Smooth muscle cell (in vitro differentiated cells): ENCODE results near the gene CBX4. TPM values are rescaled to one million over a fixed set of nuclear protein-coding genes. Genes with fewer than 3 reads are reported as not detected.
A peak's percentile ranks its signal among the peaks of the same experiment; 100 is the strongest.

Experiments
- DNase-seq: peaks from one replicate; lab custom pipeline; 2025; ENCODE audit not compliant: unreplicated experiment; lab: John Stamatoyannopoulos, UW
- H2AFZ ChIP-seq: fragments of 200-600 bp; sonication (generic); 2 replicates; pipeline ENCODE4 v1.6.0; 2016; ENCODE audit warnings: antibody characterized with exemption, low read depth, mild to moderate bottlenecking
- H3F3A ChIP-seq: fragments of 200-600 bp; sonication (generic); 2 replicates; pipeline ENCODE4 v1.6.0; 2017; ENCODE audit warnings: antibody characterized with exemption, low read depth
- H3K27ac ChIP-seq: fragments of 200-600 bp; sonication (generic); 2 replicates; pipeline ENCODE4 v1.5.1; 2016; ENCODE audit warnings: low read depth, mild to moderate bottlenecking
- H3K27me3 ChIP-seq: fragments of 200-600 bp; sonication (generic); 2 replicates; pipeline ENCODE4 v1.6.1; 2016; ENCODE audit warnings: low read depth, mild to moderate bottlenecking
- H3K36me3 ChIP-seq: fragments of 200-600 bp; sonication (generic); 2 replicates; pipeline ENCODE4 v1.5.1; 2016; ENCODE audit warnings: low read depth
- H3K4me1 ChIP-seq: fragments of 200-600 bp; sonication (generic); 2 replicates; pipeline ENCODE4 v1.5.1; 2016; ENCODE audit warnings: low read depth
- H3K4me2 ChIP-seq: fragments of 200-600 bp; sonication (generic); 2 replicates; pipeline ENCODE4 v1.6.0; 2016; ENCODE audit warnings: mild to moderate bottlenecking
- H3K4me3 ChIP-seq: fragments of 200-600 bp; sonication (generic); 2 replicates; pipeline ENCODE4 v1.5.1; 2016; ENCODE audit warnings: mild to moderate bottlenecking
- H3K79me2 ChIP-seq: fragments of 200-600 bp; sonication (generic); 2 replicates; pipeline ENCODE4 v1.6.0; 2016; ENCODE audit warnings: low read depth, mild to moderate bottlenecking
- H3K9ac ChIP-seq: fragments of 200-600 bp; sonication (generic); 2 replicates; pipeline ENCODE4 v1.6.0; 2016; ENCODE audit warnings: low read depth
- H3K9me3 ChIP-seq: fragments of 200-600 bp; sonication (generic); replicated peaks from 2 replicates; pipeline ENCODE4 v1.5.1; 2016; ENCODE audit warnings: low read depth
- H4K20me1 ChIP-seq: fragments of 200-600 bp; sonication (generic); 2 replicates; pipeline ENCODE4 v1.6.0; 2016; ENCODE audit warnings: low read depth
- WGBS: methylation state at CpG from one replicate; pipeline ENCODE4 v1.1.7; 2016; ENCODE audit warnings: low lambda C conversion rate; 5-methylcytosine and 5-hydroxymethylcytosine counted together
- polyA plus RNA-seq: library from polyadenylated mRNA; unstranded; fragments of >200 nt; fragmentation: Nextera tagmentation; extraction: Ambion mirVana; gene quantifications from 2 replicates; pipeline ENCODE4 v1.2.1, GENCODE V29; 2016
- total RNA-seq: library from RNA; depleted of rRNA; stranded (reverse); fragments of >200 nt; gene quantifications from 2 replicates; pipeline ENCODE4 v1.2.3, GENCODE V29; 2014
- TF ChIP-seq, protein P1 (sequence below): fragments of 200-600 bp; sonication (generic); IDR thresholded peaks from 2 replicates; pipeline ENCODE4 v1.5.1; 2017; ENCODE audit warnings: borderline replicate concordance, mild to moderate bottlenecking, antibody characterized with exemption; ENCODE audit not compliant: insufficient read depth, poor library complexity, severe bottlenecking

Gene CBX4
- total and polyA plus RNA-seq, 2 experiments from 2014 or later, result 17.4 to 44.6 TPM

DNA sequence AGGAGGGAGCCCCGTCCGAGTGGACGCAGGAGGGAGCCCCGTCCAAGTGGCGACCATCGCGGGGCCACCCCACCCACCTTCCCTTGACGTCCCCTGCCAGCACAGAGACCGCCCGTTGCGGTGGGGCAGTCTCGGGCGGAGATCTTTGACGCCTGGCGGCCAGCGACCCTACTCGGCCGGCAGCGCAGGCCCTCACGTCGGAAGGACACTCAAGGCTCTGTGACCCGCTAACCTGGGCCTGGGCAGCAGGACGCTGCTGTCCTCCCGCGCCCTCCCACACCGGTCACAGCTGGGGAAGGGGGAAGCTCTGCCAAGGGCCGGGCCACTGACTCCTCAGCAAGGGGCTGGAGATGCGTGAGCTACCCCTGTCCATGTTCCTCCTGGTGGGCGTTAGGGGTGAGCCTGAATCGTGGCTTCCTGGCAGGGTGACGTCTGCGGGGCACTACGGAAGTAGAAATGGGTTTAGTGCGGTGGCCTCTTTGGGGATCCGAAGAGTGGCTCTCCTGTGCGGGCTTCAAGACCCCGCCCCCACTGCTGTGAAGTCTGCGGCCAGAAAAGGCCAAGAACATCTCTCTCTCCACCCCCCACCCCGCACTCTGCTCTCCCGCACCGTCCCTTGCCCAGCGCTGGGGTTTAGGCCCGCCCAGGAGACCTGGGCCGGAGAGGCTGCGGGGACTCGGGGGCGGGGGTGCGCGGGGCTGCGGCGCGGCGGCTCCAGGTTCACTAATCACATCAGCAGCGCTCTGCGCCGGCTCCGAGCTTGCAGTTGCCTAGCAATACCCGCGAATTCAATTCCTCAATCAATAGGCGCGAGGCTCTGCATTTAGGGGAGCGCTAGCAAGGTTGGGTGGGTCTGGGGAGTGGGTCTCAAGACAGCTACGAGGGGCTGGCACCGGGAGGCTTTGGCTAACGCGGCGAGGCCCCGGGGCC lies 48.2 kb downstream of the CBX4 start:
- Histone ChIP-seq H3K27ac (no peak overlapping the region), H3K9ac (no peak overlapping the region), H2AFZ (no peak overlapping the region), H3K79me2 (no peaks in the 10 kb centered on the region), H3K27me3 (peaks cover 71% of the 10 kb centered on the region), H3K36me3 (no peaks in the 10 kb centered on the region), H3K9me3 (no peaks in the 10 kb centered on the region), H3K4me1 (peaks cover 44% of the 10 kb centered on the region), H3K4me3 (no peak overlapping the region), H3F3A (peaks cover 4% of the 10 kb centered on the region), H3K4me2 (peak overlapping the region; percentile 91), H4K20me1 (peaks cover 9% of the 10 kb centered on the region)
- no peak for DNase-seq
- 13% methylated on average over 56 of the region's 68 CpGs for WGBS
- TF ChIP-seq, protein P1, sequence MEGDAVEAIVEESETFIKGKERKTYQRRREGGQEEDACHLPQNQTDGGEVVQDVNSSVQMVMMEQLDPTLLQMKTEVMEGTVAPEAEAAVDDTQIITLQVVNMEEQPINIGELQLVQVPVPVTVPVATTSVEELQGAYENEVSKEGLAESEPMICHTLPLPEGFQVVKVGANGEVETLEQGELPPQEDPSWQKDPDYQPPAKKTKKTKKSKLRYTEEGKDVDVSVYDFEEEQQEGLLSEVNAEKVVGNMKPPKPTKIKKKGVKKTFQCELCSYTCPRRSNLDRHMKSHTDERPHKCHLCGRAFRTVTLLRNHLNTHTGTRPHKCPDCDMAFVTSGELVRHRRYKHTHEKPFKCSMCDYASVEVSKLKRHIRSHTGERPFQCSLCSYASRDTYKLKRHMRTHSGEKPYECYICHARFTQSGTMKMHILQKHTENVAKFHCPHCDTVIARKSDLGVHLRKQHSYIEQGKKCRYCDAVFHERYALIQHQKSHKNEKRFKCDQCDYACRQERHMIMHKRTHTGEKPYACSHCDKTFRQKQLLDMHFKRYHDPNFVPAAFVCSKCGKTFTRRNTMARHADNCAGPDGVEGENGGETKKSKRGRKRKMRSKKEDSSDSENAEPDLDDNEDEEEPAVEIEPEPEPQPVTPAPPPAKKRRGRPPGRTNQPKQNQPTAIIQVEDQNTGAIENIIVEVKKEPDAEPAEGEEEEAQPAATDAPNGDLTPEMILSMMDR, result no peak

DNA sequence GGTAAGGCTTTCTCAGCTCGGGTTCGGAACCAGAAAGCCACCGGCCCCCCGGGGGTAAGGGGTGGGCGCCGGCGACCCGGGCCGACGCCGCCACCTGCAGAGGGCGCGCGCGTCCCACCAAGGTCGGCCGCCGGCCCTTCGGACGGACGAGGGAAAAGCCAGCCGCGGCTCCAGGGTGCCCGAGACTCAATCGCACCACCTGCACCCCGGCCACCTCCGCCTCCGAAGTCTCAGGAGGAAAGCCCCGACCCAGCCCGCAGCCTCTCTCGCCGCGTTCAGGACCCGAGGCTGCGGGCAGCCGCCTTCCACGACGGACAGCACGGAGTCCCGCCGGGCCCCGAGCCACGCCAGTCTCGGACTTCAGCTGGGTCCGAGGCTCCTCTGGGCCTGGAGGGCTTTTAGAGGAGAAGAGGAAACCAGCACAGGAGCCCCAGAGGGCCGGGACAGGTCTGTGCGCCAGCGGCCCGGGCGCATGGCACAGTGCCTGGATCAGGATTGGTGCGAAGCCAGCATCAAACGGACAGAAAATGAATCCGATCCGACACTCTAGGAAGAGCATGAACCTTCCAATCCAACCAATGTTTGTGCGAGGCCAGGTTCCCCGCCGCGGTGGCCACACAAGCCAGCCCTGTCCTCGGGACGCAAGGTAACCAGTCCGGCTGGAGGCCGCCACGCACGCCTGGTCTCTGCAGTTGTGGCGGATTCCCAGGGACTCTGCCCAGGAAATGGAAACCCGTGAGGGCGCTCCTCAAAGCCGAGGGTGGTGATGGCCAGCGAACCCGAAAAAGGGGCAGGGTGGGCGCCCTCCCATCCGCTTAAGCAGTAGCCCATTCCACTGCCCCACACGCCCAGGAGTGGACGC lies 49.1 kb downstream of the CBX4 start:
- H3K79me2 ChIP-seq, result no peaks in the 10 kb centered on the region
- peak overlapping the region; percentile 36 for H3K4me3 ChIP-seq
- TF ChIP-seq, protein P1, result peak; percentile 90
- H4K20me1 ChIP-seq, result peaks cover 5% of the 10 kb centered on the region
- no peak overlapping the region for H2AFZ ChIP-seq
- H3F3A ChIP-seq, result peaks cover 4% of the 10 kb centered on the region
- WGBS, result 16% methylated on average over 67 of the region's 74 CpGs
- peak overlapping the region; percentile 59 for H3K4me2 ChIP-seq
- no peak overlapping the region for H3K27ac ChIP-seq
- H3K9me3 ChIP-seq, result no peaks in the 10 kb centered on the region
- no peak for DNase-seq
- no peak overlapping the region for H3K9ac ChIP-seq
- H3K4me1 ChIP-seq, result peaks cover 40% of the 10 kb centered on the region
- H3K27me3 ChIP-seq, result peaks cover 71% of the 10 kb centered on the region
- H3K36me3 ChIP-seq, result no peaks in the 10 kb centered on the region

DNA sequence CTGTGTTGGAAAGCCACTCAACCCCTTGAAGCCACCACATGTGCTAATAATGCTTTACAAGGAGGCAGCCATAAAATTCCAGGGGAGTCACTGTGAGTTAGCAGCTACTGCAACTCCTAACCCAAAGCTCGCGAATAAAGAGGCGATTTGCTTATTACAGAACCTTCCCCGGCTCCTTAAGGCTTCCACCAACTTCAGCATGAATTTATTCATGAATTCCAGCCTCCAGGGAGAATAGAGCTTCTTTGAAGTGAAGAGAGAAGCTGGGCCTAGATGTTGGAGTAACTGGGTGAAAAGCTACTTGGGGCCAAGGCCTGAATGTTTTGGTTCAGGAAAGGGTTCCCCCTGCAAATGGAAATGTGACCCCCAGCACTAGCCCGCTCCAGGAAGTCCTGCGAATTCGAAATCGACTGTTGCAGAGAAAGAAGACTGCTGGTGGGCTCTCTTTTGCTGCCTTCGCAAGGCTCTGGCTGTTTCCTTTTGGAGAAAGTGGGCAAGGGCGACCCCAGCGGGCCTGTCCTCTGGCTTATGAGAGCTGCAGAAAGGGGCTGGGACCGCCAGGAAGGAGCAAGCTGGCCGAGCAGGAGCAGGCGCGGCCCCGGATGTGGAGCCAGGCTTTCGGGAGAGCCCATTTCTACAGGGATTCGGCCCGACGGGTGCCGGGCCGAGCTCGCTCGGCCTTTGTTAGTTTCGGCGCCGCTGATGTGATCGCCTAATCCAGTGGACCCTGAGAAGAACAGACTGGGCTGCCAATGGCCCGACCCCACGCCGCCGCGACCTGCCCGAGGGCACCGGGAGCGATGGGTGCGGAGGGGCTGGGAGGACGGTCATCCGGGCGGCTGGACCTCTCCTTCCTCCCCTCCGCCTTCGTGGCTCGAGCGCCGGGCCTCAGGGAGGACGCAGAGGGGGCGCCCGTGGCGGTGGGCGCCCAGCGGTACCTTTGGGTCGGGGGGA lies 50.0 kb downstream of the CBX4 start:
- TF ChIP-seq, protein P1, result no peak
- H3F3A ChIP-seq, result peaks cover 4% of the 10 kb centered on the region
- H2AFZ ChIP-seq, result no peak overlapping the region
- DNase-seq, result no peak
- H3K9me3 ChIP-seq, result no peaks in the 10 kb centered on the region
- H3K27me3 ChIP-seq, result peaks cover 71% of the 10 kb centered on the region
- H4K20me1 ChIP-seq, result peaks cover 5% of the 10 kb centered on the region
- H3K4me2 ChIP-seq, result peak overlapping the region; percentile 59
- peak overlapping the region; percentile 36 for H3K4me3 ChIP-seq
- H3K9ac ChIP-seq, result no peak overlapping the region
- H3K27ac ChIP-seq, result no peak overlapping the region
- WGBS, result 8% methylated on average over 48 of the region's 52 CpGs
- no peaks in the 10 kb centered on the region for H3K79me2 ChIP-seq
- no peaks in the 10 kb centered on the region for H3K36me3 ChIP-seq
- H3K4me1 ChIP-seq, result peaks cover 40% of the 10 kb centered on the region
